ENCODE results near the gene IQCM.

IQCM gene, protein sequence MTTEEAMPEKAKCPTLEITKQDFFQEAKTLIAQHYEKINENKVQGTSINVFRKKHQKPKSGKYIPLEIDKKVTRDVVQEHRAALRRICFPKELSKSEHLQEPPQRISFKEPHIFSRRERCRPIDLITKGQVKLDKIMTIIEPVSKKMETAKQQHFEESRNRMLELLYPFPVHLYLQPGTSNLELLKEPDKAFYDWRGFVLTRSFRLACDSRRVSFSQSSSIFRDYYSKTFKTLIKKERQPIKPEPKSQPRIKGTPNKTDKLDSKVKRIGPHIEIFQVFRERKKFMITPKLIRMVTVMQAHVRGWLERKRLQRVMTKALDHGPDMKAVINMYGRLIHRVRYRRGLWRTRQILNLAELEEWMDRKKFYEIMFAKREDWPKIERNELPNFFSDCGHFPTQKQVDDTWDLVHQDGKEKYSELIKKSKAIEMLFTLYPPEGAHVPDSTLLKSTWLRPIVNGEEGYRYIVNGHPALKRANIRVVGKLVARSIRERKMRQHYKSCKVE

DNA sequence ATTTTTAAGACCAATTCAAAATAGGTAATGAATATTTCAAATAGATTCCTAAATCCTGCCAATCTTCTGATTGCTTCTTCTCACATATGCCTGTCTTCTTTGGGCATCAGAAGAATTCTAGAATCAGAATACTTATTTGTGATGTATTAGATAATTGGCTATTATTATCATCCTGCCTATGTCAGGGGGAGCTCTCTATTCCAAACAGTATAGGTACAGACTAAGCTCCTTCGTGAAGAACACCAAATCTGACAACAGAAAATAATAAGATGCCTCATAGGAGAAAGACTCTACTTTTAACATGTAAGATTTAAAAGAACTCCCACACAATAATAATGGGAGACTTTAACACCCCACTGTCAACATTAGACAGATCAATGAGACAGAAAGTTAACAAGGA lies at the start of gene IQCM:
IQCM (minus strand) TSS at position 101 of the 400 bp plus-strand sequence. CDS start 73,152 bp downstream, outside the sequence.
- DNase-seq (ENCODE audit: low read depth in 3 of 3): no peak

DNA sequence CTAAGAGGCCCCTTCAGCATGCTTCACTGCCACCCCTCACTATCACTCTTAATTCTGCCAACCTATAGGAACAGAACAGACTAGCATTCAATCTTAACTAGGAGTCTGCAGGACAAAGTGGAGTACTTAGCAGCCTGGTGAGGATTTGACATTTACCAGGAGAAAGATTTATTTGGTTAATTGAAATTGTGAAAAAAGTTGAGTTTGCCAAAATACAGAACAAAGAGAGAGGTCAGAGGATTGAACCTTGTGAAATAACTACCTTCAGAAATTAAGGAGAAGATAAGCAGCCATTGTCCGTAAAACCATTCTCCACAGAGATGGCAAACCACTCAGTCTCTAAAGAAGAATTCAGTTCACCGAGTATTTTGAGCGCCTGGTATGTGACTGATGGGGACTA lies 41.8 kb upstream of the IQCM start:
- DNase-seq (ENCODE audit: low read depth in 3 of 3): no peak

DNA sequence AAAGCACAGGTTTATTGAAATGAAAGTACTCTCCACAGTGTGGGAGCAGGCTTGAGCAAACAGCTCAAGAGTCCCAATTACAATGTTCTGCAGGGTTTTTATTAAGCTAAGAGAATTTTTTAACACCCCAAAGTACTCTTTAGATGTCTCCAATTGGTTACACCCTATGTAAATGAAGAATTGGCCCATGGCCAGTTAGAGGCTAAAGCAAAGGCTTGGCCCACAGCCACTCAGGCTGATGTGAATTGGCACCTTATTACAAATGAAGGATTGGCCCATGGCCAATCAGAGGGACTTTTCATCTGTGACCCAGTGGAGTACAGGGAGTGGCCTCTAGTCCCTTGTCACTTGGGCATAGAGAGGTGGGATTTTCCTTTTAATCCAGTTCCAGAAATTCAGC lies 30.1 kb upstream of the IQCM start:
- DNase-seq (ENCODE audit: low read depth in 3 of 3): no peak

DNA sequence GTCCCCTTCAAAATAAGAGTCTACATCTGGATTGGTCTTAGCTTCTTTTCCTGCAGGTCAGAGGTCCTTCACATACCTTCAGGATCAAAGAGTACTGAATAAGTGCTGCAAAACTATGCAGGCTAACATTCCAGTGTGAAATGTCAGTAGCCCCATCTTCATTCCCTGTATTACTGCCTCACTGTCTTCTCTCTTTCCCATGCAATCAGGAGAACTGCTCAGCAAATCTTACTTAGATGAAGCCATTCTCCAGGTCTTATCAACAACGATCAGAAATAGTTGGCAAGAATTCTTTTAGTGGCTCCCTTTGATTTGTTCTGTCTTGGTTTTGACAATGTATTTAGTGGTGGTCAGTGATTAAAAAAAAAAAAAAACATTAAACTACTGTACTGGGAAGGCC lies 26.0 kb upstream of the IQCM start:
- no peak for DNase-seq (ENCODE audit: low read depth in 3 of 3)

DNA sequence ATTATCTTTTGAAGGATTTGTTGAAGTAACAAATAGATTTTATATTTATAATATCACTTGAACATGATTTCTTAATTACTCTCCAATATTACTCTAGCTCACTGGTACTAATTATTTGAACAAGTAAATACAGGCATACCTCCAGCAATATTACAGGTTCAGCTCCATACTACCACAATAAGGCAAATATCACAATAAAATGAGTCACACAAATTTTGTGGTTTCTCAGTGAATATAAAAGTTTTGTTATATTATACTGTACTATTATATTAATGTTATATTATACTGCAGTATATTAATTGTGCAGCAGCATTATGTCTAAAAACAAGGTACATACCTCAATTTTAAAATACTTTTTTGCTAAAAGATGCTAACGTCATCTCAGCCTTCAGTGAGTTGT lies 22.4 kb upstream of the IQCM start:
- DNase-seq (ENCODE audit: low read depth in 3 of 3): no peak

DNA sequence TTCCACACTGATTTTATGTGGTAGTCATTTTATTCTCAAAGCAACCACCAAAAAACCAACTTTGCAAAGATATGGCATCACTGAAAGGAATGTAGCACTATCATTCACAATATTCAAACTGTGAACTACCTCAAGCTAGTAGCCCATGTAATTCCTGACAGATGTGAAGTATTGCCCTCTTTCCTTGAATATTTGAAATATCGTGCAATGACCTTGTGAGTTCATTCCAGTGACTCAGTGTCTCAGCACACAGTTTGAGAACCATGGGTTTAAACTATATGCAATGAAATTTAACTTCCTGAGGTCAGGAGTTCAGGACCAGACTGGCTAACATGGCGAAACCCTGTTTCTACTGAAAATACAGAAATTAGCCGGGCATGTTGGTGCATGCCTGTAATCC lies 20.9 kb upstream of the IQCM start:
- DNase-seq (ENCODE audit: low read depth in 3 of 3): no peak

DNA sequence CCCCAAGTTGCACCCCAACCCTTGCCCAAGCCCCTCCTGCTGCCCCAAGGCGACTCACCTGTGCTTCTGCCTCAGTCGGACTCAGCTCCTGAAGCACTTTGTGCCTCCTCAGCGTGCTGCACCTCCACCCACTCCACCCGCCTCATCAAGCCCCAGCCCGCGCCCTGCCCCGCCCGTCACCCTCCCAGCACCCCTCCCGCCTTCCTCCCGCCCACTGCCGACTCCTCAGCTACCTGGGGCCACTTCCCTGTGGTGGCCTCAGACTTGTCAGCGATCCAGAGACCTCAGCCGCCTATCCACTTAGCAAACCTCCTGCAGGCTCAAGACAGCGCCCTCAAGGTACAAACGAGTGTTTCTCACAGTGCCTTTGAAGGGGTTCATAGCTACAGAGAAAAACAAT lies 19.6 kb upstream of the IQCM start:
- no peak for DNase-seq (ENCODE audit: low read depth in 3 of 3)

DNA sequence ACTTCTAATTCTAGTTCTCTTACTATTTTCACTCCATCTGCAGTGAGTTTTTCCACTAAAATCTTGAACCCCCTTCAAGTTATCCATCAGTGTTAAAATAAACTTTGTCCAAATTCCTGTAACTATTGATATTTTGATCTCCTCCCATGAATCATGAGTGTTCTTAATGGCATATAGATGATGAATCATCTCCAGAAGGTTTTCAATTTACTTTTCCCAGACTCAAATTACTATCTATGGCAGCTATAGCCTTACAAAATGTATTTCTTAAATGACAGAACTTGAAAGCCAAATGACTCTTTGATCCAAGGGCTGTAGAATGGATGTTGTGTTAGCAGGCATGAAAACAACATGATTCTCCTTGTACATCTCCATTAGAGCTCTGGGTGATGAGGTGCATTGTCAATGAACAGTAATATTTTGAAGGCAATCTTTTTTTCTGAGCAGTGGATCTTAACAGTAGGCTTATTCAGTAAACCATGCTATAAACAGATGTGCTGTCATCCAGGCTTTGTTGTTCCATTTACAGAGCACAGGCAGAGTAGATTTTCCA lies 16.1 kb upstream of the IQCM start:
- no peak for DNase-seq (ENCODE audit: low read depth in 3 of 3)

DNA sequence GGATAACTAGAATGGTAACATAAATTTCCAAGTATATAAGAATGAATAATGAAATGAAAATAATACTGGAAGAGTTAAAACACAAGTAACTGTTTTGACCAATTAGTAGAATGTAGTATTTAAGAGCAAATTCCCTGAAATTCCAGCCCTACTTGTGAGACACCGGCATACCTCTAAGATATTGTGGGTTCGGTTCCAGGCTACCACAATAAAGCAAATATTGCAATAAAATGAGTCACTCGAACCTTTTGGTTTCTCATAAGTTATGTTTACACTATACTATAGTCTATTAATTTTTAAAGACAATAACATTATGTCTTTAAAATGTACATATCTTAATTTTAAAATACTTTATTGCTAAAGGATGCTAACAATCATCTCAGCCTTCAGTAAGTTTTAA lies 15.2 kb upstream of the IQCM start:
- no peak for DNase-seq (ENCODE audit: low read depth in 3 of 3)

DNA sequence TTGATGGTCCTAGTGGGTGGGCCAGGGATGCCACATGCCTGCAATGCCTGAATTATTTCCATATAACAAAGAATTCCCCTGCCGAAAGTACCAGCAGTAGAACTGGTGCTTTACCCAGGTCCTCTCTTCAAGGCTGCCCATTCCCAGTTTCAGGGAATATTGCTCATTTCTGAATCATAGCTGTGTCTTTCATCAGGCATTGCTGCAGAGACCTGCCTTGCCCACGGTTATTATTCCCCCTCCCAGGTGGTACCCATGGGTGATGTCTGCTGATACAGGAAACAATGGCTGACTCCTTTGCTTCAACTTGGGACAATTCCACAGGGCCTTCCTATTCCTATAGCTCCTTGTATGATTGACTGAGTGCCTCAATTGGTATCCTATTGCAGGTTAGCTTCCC lies 9.7 kb upstream of the IQCM start:
- DNase-seq (ENCODE audit: low read depth in 3 of 3): no peak

DNA sequence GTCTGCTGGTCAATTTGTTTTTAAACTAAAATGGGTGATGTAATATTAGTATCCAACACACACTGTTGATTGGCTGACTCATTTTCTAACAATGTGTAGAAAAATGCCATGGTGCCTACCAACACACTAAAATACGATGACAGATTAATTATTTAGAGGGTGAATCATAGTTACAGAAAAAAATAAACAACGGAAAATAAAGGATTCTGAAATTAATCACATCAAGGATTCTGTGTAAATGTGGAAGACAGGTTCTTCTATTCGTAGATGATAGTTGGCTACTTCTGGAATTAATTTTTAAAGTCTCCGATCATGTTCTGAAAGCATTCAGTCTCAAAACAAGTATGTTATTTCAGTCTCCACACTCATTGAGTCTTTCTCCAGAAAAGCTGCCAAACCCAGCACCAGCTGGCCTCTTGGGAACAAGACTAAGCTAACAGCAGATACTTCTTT lies 8.2 kb upstream of the IQCM start:
- DNase-seq (ENCODE audit: low read depth in 3 of 3): no peak

DNA sequence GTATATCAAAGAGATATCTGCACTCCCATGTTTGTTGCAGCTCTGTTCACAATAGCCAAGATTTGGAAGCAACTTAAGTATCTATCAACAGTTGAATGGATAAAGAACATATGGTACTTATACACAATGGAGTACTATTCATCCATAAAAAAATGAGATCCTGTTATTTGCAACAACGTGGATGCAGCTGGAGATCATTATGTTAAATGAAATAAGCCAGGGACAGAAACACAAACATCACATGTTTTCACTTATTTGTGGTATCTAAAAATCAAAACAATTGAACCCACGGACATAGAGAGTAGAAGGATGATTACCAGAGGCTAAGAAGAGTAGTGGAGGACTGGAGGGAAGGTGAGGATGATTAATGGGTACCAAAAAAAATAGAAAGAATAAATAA lies 14.2 kb downstream of the IQCM start:
- no peak for DNase-seq (ENCODE audit: low read depth in 3 of 3)

DNA sequence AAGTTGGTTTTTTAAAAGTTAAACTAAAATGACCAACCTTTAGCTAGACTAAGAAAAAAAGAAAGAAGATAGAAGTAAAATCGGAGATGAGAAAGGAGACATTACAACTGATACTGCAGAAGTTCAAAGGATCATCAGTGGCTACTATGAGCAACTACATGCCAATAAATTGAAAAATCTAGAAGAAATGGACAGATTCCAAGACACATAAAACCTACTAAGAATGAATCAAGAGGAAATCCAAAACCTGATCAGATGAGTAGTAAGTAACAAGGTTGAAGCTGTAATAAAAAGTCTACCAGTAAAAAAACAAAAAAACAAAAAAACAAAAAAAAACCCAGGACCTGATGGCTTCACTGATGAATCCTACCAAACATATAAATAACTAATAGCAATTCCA lies 16.1 kb downstream of the IQCM start:
- DNase-seq (ENCODE audit: low read depth in 3 of 3): no peak

DNA sequence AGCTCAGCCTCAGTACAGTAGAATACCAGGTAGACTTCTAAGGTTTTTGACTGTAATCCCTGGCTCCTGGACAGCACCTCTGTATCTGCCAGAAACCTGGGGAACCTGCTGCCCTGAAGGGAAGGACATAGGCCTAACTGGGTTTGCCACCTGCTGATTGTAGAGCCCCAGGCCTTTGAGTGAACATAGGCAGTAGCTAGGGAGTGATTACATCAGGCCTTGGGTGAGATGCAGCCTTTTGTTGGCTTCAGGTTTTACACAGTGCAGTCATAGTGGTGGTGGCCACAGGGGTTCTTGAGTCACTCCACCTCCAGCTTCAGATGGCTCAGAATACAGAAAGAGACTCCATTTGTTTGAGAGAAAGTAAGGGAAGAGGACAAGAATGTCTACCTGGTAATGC lies 19.3 kb downstream of the IQCM start:
- DNase-seq (ENCODE audit: low read depth in 3 of 3): no peak

DNA sequence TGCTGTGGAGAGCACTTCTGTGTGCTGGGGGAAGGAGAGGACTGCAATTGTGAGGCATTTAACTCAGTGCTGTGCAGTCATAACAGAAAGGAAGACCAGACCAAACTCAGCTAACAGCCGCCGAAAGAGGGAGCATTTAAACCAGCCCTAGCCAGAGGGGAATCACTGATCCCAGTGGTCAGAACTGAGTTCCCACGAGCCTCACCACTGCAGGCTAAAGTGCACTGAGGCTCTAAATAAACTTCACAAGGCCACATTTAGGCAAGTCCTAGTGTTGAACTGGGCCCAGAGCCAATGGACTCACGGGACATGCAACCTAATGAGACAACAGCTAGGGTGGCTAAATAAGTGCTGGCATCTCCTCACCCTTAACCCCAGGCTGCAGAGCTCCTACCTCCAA lies 20.4 kb downstream of the IQCM start:
- DNase-seq (ENCODE audit: low read depth in 3 of 3): no peak

DNA sequence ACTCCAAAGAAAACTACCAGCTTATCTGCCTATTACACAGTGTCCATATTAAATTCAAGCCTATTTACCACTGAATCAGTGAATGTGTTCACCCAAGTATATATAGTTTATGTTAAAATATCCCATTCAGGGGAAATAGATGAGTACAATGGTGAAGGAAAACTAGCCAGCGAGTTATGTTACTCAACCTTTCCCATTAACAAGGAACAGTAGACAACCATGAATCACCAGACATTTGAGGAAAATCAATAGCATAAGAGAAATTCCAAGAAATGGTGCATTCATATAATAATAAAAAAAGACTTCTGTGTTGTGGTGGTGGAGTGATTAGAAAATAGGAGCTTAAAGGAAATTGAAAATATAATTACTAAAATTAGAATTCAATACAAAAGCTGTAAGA lies 21.3 kb downstream of the IQCM start:
- no peak for DNase-seq (ENCODE audit: low read depth in 3 of 3)

DNA sequence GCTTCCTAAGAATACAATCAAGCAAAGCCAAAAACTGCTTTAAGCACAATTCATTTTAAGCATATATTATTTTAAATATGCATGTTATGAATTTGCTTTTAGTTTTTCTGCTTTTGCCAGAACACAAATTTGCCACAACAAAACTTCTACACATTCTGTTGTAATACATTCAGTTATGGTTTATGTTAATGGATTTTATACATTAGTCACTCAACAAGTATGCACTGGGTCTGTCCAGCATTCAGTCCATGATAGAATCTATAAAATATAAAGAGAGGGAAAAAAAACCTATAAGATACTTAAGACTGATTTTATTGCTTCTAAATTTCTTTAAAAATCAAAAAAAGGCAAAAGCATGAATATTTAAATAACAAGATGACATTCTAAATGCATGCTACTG lies 22.2 kb downstream of the IQCM start:
- DNase-seq (ENCODE audit: low read depth in 3 of 3): no peak

DNA sequence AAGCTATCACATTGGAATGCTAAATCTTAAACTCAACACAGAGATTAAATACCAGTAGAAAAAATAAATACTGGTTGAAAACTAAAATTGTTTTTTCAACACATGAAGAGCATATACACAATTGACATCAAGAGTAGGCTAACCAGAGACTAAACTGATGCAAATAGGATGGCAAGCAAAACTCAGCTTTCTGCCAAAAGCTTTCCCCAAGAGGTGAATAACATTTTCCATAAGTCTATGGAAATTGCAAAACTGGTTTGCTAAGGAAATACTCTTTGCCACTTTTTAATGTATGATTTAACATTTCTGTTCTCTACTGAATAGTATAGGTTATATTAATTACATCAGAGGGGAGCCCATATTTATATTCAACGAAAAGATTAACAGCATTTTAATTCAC lies 23.8 kb downstream of the IQCM start:
- DNase-seq (ENCODE audit: low read depth in 3 of 3): no peak

DNA sequence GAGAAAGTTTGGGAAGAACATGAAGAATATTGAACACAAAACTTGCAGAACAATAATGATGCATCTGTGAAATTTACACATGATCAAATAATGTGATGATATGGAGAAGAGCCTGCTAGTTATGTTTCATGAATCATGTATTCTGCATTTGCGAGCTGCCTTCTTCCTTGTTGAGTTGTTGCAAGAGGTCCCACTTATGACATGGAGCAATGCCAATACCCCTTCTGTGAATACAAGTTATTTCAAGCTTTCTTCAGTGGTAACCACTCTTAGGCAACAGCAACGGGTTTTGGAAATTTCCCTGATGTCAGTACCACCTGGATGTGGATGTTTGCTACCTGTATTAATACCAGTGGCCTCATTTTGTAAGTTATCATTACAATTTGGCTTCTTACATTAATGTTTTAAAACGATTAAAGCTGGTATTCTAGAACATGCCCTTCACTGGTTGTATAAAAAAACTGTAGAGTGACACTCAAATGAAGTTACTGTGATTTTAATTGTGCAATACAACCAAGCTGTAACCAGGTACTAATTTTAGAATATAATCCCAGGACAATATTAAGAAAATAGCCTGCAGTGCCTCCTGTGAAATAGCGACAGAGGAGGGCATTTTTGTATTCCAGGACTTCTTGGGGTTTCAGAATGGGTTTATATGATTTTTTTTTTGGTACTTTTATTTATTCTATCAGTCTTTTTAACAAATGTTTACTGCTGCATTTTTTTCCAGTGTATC lies 25.3 kb downstream of the IQCM start:
- no peak for DNase-seq (ENCODE audit: low read depth in 3 of 3)

DNA sequence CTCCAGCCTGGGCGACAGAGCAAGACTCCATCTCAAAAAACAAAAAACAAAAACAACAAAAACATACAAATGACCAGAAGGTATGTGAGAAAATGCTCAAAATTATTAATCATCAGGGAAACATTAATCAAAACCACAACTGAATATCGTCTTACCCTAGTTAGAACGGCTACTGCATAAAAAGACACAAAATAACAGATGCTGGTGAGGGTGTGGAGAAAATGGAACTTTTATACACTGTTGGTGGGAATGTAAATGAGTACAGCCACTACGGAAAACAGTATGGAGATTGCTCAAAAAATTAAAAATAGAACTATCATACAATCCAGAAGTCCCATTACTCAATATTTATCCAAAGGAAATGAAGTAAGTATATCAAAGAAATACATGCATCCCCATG lies 27.3 kb downstream of the IQCM start:
- no peak for DNase-seq (ENCODE audit: low read depth in 3 of 3)

DNA sequence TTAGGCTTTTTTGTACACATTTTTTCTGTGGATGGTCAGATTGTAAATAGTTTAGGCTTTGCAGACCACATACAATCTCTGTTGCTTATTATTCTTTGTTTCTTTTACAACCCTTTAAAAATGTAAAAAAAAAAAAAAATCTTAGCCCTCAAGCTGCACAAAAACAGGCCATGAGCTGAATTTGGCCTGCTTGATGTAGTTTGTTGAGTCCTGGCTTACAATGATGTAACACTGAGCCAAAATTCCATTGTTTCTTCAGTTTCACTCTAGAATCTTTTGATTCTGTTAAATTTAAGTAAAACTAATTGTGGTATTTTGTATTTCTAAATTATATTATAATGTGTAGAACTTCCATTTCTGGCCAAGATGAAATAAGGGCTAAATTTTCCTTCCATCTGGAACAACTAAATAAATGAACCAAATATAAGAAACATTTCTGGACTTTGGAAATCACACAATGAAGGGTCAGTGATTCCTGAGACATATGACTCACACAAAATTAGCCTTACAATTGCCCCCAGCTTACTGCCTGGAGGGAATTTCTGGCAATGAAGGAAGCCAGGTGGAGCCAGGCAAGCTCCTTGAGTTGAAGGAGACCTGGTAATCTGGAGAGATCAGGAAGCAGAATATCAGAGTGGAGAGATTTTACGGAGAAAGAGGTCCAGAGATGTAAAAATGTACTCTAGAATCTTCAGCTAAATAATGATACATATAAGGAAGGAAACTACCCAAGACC lies 29.8 kb downstream of the IQCM start:
- no peak for DNase-seq (ENCODE audit: low read depth in 3 of 3)

DNA sequence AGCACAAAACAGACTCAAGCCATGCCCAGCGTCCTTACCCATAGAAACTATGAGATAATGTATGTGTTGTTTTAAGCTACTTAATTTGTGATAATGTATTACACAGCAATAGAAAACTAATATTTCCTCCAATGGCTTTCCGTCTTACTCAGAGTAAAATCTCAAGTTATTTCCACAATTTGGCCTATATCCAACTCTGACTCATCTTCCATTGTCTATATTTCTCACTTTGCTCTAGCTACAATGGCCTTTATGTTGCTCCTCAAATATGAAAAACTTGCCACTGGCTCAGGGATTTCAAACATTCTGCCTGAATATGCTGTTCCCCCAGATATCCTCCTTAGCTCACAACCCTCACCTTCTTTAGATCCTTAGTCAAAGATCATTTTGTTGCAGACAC lies 31.6 kb downstream of the IQCM start:
- no peak for DNase-seq (ENCODE audit: low read depth in 3 of 3)
